NCI-H345 treated with DMSO at 0.1 percent for 48 hours (cell line): Measurements from ENCODE around the gene C3orf20.
A peak's percentile ranks its signal among the peaks of the same experiment; 100 is the strongest.
"Not testable (repeated sequence)": the region's sequence is repeated elsewhere in the genome, so short reads cannot be mapped to it uniquely, and the experiment has no call there.

Source experiments
- DNase-seq: peaks from one replicate; lab custom pipeline; 2025; ENCODE audit not compliant: unreplicated experiment; lab: John Stamatoyannopoulos, UW

Gene C3orf20

DNA sequence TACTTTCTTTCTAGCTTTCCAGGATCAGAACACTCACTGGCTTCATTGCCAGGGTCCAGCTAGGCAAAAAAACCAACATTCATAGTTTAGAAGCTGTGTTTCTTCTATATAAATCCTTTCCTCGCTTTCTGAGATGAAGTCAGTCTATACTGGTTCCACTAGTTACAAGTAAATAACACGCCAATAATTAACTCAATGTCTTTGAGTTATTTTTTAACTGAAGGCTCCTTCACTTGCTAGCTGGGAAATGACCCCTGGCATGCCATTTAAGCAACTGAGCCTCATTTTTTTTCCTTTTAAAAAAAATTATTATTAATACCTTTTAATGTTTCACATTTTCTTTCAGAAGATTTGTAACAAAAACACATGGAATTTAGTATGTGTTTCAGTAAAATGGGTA is 25.5 kb upstream of the C3orf20 start:
- DNase-seq: no peak

DNA sequence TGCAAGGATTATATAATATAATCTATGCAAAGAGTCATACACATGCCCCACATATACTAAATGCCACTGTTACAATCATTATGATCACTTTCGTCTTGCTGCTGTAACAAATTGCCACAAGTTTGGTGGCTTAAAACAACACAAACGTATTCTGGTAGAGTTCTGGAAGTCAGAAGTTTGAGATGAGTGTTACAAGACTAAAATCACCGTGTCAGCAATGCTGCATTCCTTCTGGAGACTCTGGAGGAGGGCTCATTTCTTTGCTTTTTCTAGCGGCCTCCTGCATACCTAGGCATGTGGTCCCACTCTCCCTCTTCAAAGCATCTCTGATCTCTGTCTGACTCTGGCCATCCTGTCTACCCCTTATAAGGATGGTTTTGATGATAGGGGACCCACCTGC is 24.7 kb upstream of the C3orf20 start:
- DNase-seq: no peak

DNA sequence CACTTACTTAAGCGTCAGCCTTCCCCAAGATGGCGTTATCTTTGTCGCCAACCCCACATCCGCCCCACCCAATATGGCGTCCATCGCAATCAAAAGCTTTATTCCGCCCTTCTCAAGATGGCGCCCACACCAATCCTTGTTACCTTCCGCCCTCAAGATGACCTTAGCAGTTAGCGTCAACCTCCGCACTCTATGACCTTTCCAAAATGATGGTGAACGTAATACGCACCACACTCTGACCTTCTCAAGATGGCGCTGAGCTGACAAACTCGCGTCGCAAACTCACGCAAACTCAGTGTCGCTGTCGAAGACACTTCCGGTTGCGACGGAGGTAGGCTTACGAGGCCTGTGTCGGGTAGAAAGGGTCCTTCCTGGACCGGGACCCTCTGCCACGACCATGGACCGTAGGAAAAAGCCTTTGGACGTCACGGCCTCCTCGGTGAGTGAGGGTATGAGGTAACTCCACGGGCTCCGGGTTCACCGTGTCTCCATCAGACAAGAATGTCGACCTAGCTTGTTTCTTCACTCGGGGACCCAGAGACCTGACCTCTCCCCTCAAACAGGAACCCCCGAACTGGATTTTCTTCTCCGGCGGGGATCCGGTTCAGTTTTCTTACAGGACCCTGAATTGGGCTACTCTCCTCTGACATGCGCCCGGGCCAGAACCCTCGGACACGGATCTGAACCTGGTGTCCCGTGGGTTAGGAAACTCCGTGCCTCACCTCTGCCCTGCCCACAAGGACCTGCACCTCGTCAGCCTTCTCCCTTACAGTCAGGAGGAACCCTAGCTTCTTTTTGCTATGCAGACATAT is 23.3 kb upstream of the C3orf20 start, which contains the start of gene CCDC174:
CCDC174 (plus strand) TSS at position 323 of the 812 bp plus-strand sequence; CDS start at position 398, 75 bp downstream.
- peak; percentile 94 for DNase-seq

DNA sequence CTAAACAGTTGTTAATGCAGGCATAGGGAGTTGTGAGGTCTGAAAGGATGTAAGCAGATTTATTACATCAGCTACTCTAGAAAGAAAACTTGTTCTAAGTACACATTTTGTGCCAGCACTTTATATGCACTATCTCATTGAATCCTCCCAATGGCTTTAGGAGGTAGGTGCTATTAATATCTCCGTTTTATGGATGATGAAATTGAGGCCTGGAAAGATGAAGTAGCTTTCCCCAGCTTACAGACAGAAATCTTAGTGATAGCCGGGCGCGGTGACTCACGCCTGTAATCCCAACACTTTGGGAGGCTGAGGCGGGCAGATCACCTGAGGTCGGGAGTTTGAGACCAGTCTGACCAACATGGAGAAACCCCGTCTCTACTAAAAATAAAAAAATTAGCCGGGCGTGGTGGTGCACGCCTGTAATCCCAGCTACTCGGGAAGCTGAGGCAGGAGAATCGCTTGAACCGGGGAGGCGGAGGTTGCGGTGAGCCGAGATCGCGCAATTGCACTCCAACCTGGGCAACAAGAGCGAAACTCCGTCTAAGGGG is 22.5 kb upstream of the C3orf20 start:
- not testable (repeated sequence) for DNase-seq

DNA sequence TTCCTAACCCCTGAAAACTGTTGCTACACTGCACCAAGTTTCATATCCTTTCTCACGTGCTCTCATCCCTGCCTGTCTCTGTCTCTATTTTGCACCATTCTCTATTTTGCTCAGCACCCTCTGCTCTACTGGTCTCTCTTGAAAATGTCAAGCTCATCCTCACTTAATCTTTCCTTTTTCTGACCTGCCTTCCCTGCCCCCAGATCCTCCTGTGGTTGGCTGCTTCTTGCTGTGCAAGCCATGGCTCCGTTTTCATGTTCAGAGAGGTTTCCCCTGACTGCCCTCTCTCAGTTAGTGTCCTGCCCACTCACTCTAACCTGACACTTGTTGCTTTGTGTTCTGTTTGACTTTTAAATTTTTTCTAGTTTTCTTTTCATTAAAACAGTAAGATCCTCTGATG is 17.4 kb upstream of the C3orf20 start:
- no peak for DNase-seq

DNA sequence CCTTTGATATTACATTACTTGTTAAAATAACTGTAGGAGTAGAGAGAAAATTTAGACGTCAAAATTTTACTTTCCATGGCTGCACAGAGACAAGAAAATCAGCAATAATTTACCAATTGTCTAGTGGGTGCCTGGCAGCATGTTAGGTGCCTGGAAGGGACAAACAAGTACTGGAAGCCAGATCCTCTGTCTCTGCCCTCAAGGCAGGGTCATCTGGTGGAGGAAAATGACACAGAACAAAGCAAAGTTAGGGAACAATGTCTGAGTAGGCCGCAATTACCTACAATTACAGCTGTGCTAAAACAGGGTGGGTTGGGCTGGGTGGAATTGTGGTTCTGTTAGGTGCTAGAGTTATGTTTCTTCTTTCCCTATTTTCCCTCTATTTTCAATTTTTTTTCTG is 16.0 kb upstream of the C3orf20 start:
- no peak for DNase-seq

DNA sequence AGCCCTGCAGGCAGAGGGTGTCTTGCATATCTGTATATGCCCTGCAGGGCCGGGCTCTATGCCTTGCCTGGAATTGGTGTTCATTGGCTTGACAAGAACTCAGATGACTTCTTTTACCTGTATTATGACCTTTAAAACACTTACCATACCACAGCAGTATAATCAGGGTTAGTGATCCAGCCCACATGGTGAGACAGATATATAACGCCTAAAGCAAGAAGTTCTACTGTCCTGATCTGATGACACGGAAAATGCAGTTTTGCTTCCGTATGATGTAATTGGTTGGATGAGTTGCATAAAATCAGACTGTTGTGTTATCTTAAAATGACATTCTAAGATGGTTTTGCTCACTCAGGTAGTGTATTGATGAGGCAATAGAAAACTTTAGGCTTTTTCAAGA is 14.0 kb upstream of the C3orf20 start:
- DNase-seq: no peak

DNA sequence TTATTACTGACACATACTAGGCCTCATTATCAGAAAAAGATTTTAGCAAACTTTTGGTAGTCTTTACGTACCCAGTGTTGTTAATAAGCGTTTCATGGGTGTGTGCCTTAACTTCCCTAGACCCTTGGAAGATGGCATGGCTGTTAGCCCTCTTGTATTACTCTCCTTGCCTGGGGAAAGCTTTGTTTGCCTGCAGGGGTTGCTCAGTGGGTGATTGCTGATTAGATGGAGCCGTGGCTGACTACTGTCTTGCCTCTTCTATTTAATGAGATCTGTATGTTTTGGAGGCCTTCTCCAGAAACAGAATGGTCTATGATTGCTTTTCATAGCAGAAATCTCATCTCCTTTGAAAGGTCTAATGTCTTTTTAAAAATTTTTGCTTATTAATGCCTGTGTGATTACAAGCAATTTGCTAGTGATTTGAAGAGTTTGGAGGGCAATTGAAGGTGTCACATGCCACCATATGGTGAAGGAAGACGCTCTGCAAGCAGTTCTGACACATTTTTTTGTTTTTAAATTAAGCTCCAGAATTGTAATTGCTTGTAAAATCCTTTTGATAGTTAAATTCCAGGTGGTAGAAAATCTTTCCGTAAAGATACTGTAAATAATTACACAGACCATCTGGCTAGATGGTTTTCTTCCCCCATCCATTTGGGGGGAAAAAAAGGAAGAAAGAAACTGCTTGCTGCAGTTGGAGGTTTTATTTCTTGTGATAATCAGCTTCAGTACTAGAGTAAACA is 11.4 kb upstream of the C3orf20 start:
- DNase-seq: no peak

DNA sequence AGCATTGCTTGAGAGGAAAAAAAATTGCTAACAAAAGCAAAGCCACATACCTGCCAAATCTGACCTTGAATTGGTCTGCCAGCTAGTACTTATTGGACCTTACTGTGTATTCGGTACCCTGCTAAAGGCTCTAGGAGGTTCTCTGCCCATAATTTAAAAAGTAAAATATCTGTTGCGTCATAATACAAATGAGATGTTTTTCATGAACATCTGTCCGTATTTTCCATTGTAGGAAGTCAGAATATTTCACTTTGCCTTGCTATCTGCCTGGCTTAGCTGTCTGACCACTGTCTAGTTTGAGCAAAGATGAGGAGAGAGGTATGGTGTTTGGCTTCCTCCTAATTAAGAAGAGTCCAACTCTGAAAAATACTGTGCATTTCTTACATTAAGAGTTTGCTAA is 10.8 kb upstream of the C3orf20 start:
- DNase-seq: no peak

DNA sequence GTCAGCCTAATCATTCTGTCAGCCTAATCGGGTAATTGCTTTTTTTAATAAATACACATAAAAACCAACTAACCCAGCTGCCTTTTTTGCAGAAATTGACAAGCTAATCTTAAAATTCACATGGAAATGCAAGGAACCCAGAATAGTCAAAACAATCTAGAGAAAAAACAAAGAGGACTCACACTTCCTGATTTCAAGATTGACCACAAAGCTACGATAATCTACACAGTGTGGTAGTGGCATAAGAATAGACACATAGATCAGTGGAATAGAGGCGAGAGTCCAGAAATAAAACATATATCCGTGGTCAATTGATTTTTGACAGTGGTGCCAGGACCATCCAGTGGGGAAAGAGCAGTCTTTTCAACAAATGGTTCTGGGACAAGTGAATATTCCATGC is 2.4 kb upstream of the C3orf20 start:
- DNase-seq: no peak

DNA sequence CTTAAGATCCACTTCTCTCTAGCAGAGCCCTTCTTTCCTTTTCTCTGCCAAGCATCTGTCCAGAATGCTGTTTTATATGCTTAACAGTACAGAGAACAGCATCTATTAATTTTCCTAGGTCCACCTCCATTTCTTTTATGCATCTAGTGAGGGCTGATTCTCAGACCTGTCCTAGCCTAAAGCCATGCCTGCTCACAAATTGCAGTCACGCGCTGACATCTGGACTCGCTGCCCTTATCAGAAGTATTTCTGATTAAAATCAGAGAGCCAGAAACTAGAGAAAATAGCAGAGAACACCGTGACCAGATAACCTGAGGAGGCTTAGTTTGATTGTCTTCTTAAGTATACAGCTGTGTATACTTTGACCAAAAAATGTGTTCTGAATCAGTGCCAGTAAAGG is 1.9 kb downstream of the C3orf20 start:
- DNase-seq: no peak

DNA sequence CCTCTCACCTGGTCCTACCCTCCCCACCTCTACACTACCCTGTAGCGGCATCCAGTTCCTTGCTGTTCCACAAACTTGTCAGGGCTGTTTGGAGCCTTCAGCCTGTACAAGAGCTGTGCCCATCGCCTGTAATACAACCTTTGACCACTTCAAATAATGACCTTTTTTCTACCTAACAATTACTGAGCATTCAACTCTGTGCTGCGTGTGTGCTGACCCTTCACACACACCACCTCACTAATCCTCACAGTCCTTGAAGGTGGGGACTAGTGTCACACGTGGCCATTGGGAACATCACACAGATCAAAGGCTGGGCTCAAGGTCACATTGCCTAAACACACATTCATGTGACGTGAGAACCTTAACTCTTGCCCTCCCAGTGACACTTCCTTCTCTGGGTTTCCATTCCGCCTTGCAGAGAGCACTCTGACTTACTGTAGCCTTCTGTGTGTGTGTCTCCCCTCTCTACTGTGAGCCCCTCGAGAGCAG is 3.1 kb downstream of the C3orf20 start:
- no peak for DNase-seq

DNA sequence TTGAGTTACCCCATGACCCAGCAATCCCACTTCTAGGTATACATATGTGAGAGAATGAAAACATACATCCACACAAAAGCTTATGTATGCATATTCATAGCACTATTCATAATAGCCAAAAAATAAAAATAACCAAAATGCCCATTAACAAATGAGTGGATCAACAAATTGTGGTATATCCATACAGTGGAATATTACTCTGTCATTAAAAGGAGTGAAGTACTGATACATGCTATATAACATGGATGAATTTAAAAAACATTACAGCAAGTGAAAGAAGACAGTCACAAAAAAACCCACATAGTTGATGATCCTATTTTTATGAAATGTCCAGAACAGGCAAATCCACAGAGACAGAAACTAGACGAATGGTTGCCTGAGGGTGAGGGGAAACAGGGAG is 5.2 kb downstream of the C3orf20 start:
- DNase-seq: no peak

DNA sequence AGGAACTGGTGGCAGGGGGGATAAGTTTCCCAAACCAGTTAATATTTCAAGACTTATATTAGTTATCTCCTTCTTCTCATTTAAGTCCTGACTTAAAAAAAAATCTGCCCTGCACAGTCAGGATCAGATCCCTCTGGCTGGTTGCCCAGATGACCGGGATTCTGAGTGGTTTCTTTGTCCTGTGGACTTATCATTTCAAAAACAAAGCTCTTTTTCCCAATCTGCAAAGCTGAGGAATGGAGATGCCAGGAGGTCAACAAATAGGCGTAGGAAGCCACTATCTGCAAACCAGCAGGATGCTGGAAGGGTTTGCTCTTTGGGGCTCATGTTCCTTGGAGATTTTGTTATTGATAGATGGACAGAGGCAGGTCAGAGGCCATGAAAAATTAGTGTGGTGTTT is 5.8 kb downstream of the C3orf20 start:
- no peak for DNase-seq

DNA sequence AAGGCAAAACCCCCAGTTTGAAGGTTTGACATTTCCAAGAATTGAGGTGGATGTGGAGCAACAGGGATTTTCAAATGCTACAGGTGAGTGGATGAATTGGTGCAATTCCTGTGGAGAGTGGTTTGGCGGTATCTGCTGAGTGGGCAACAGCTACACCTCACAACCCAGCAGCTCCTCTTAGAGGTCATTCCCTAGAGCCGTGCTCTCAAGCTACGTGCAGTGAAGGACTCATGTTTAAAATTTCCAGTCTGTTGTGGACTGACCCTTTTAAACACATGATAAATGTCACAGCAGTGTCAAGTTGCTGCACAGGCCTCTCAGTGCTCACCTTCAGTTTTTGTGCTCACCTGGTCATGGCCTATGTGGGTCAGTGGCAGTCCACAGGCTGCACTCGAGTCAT is 9.5 kb downstream of the C3orf20 start:
- no peak for DNase-seq

DNA sequence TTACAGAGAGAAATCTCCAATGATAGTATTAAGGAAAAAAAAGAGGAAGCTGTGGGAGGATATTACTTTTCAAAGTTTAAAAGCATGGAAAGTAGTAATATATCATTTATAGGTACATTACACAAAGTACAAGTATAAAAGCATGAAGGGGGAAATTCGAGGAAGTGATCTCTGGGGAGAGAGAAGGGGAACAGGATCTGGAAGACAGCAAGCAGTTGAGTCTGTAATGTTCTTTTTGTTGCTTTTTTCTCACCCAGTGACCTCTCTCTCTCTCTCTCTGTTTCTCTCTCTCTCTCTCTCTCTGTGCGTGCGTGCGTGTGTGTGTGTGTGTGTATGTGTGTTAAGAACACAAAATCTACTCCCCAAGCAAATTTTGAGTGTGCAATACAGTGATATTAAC is 10.2 kb downstream of the C3orf20 start:
- DNase-seq: no peak

DNA sequence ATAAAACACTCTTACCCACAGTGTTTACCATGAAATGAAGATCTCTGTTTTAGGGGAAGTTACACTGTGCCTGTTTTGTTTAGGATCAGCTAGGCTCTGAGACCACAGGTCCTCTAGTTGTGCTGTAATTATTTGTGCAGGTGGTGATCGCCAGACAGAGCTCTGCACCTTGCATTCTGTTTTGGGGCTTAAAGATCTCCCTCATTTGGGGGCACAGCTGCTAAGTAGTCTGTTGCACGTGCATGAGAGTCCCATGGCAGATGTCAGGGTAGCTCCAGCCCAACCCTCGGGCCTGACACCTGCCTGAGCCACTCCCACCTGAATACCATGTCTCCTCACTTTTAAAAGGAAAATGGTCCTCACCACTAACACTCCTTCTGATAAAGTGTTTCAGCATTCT is 12.4 kb downstream of the C3orf20 start:
- DNase-seq: no peak

DNA sequence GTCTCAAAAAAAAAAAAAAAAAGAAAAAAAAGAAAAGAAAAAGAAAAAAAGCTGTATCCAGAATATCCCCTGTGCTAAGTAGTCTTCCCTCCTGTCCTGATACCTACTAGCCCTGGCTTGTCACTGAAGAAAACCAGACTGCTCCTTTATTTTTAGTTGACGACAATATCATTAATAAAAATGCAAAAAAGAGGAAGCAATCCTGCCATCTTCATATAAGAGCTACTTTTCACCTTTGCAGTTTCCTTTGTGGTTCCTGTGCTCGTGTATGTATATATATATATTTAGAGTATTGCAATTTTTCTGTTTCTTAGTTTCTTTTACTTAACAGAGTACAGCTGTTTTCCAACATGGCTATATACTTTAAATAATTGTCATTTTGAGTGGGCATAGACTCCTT is 13.6 kb downstream of the C3orf20 start:
- DNase-seq: no peak

DNA sequence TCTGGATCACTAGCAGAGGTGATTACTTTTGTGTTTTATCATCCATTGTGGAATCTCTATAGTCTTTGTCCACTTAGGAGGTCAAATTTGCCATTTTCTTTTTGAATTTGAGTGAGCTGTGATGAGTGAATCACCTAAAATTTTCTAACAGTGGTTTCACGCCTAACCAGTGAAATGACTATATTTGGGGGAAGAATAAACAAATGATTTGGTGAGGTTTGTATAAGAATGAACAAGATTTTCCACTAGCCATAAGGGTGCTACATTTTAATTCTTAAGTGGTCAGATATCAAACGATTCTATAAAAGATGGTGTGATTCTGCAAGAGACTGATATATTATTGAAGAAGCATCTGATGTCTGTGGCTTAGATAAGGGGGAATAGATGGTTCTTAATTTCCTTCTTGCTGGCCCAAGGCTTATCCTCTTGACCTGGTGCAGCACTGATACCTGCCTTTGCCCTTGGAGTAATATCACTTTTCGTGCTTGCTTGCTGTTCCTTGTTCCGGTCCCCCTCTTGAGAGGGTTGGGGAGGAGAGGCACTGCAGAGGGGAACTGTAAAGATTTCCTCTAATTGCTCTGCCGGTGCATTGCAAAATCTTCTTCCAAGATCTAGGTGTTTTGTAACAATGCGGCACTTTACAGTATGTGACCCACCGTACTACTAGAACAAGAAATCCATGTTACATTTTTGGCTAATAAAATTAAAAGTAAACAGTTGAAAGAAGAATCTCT is 14.5 kb downstream of the C3orf20 start:
- no peak for DNase-seq

DNA sequence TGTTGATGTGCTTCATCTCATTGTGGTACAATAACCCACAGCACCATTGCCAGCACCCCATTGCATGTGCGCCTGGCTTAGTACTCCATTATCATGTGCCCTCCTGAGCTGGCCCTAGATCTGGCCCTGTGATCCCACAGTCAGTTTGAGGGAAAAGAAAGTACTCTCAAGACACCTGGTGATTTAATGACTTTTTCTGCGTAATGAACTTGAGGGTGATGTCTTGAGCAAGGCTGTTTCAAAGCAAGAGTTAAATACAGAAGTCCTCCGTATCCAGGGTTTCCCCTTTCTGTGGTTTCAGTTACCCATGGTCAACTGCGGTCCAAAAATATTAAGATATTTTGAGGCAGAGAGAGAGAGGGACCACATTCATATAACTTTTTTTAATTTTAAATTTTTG is 16.3 kb downstream of the C3orf20 start:
- DNase-seq: no peak

DNA sequence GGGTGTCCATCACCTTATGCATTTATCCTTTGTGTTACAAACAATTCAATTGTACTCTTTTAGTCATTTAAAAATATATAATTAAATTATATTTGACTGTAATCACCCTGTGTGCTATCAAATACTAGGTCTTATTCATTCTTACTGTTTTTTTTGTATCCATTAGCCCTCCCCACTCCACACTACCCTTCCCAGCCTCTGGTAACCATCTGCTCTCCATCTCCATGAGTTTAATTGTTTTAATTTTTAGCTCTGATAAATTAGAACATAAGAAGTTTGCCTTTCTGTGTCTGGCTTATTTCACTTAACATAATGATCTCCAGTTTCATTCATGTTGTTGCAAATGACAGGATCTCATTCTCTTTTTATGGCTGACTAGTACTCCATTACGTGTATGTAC is 16.8 kb downstream of the C3orf20 start:
- DNase-seq: no peak
